IPS-NIHi7 (cell line): Measurements from ENCODE around the gene FGG.

Experiments
- DNase-seq: peaks from one replicate; pipeline ENCODE4 v3.0.0; 2012; ENCODE audit warnings: mixed read lengths; ENCODE audit errors: extremely low spot score

The FGG gene

GRCh38 chr4:154612472-154613414 lies at the start of gene FGG:
FGG (minus strand) TSS chr4:154612656; CDS start chr4:154612609, 47 bp downstream.
- DNase-seq: no peak

GRCh38 chr4:154660052-154660451 lies 47.6 kb upstream of the FGG start:
- no peak for DNase-seq

GRCh38 chr4:154658680-154659405 lies 46.4 kb upstream of the FGG start:
- no peak for DNase-seq

- no peak for DNase-seq
Measured at GRCh38 chr4:154643493-154643892, 31.0 kb upstream of the FGG start.

- DNase-seq: no peak
Measured at GRCh38 chr4:154642373-154643009, 30.0 kb upstream of the FGG start.

- no peak for DNase-seq
Measured at GRCh38 chr4:154640999-154641398, 28.5 kb upstream of the FGG start.

GRCh38 chr4:154634058-154634457 lies 21.6 kb upstream of the FGG start:
- no peak for DNase-seq

- no peak for DNase-seq
Measured at GRCh38 chr4:154631828-154632227, 19.4 kb upstream of the FGG start.

- no peak for DNase-seq
Measured at GRCh38 chr4:154630324-154630723, 17.9 kb upstream of the FGG start.

- DNase-seq: peak; percentile 83
Measured at GRCh38 chr4:154626793-154627484, 14.5 kb upstream of the FGG start.

GRCh38 chr4:154625971-154626370 lies 13.5 kb upstream of the FGG start:
- DNase-seq: no peak

GRCh38 chr4:154623995-154624394 lies 11.5 kb upstream of the FGG start:
- no peak for DNase-seq

- no peak for DNase-seq
Measured at GRCh38 chr4:154623436-154623835, 11.0 kb upstream of the FGG start.

GRCh38 chr4:154622598-154622997 lies 10.1 kb upstream of the FGG start:
- peak; percentile 56 for DNase-seq

- no peak for DNase-seq
Measured at GRCh38 chr4:154620111-154620510, 7.7 kb upstream of the FGG start.

GRCh38 chr4:154618708-154619315 lies 6.4 kb upstream of the FGG start:
- peak; percentile 69 for DNase-seq

- DNase-seq: no peak
Measured at GRCh38 chr4:154617820-154618317, 5.4 kb upstream of the FGG start.

- DNase-seq: no peak
Measured at GRCh38 chr4:154616731-154617130, 4.3 kb upstream of the FGG start.

- no peak for DNase-seq
Measured at GRCh38 chr4:154616287-154616686, 3.8 kb upstream of the FGG start.

- no peak for DNase-seq
Measured at GRCh38 chr4:154615211-154615610, 2.8 kb upstream of the FGG start.

GRCh38 chr4:154614306-154614705 lies 1.9 kb upstream of the FGG start:
- no peak for DNase-seq
